GM12878 (cell line): ENCODE measurements around the gene DSE.

Experiments
- BRCA1 ChIP-seq: IDR thresholded peaks from 2 replicates; pipeline ENCODE4 v1.6.1; 2011; ENCODE audit warnings: low read depth, low read length, improper control_type of control experiment
- EED ChIP-seq: sonication (generic); IDR thresholded peaks from 2 replicates; pipeline ENCODE4 v1.6.1; 2016; ENCODE audit warnings: antibody characterized with exemption, low read depth
- HDGF ChIP-seq: fragments of 450-650 bp; IDR thresholded peaks from 2 replicates; pipeline ENCODE4 v1.6.1; 2016; ENCODE audit warnings: antibody characterized with exemption
- NBN ChIP-seq: fragments of 450-650 bp; IDR thresholded peaks from 2 replicates; pipeline ENCODE4 v1.6.1; 2016
- NFYA ChIP-seq: IDR thresholded peaks from 2 replicates; pipeline ENCODE4 v1.6.1; 2011; ENCODE audit warnings: low read depth, mild to moderate bottlenecking, low read length, improper control_type of control experiment, borderline replicate concordance
- PAX8 ChIP-seq: fragments of 450-650 bp; IDR thresholded peaks from 2 replicates; pipeline ENCODE4 v1.6.1; 2017; ENCODE audit warnings: mild to moderate bottlenecking, moderate library complexity
- PBX3 ChIP-seq: IDR thresholded peaks from 2 replicates; pipeline ENCODE4 v1.6.1; 2011; ENCODE audit warnings: mild to moderate bottlenecking, low read depth, low read length, moderate library complexity; ENCODE audit not compliant: insufficient replicate concordance
- POLR2AphosphoS2 ChIP-seq: IDR thresholded peaks from 2 replicates; pipeline ENCODE4 v1.6.1; 2011; ENCODE audit warnings: low read depth, mild to moderate bottlenecking, low read length, improper control_type of control experiment, moderate library complexity
- POLR2AphosphoS5 ChIP-seq: IDR thresholded peaks from 2 replicates; pipeline ENCODE4 v1.6.1; 2011; ENCODE audit warnings: mild to moderate bottlenecking, low read length, inconsistent platforms
- RCOR1 ChIP-seq: conservative IDR thresholded peaks from 2 replicates; pipeline ENCODE4 v1.6.1; 2012; ENCODE audit warnings: low read depth, low read length, improper control_type of control experiment
- SREBF2 ChIP-seq: IDR thresholded peaks from 2 replicates; pipeline ENCODE4 v1.6.1; 2012; ENCODE audit warnings: mild to moderate bottlenecking, low read length
- SUZ12 ChIP-seq: fragments of 200-600 bp; sonication (generic); IDR thresholded peaks from one replicate; pipeline ENCODE4 v1.6.1; 2018; ENCODE audit warnings: antibody characterized with exemption, mild to moderate bottlenecking; ENCODE audit not compliant: unreplicated experiment

GRCh38 chr6:116397914-116398313, 27.2 kb downstream of the DSE start:
- TF ChIP-seq NFYA, result no peak
- no peak for TF ChIP-seq PBX3
- TF ChIP-seq HDGF, result no peak
- no peak for TF ChIP-seq RCOR1
- TF ChIP-seq POLR2AphosphoS2, result no peak
- no peak for TF ChIP-seq PAX8
- no peak for TF ChIP-seq SREBF2
- no peak for TF ChIP-seq EED
- no peak for TF ChIP-seq SUZ12
- TF ChIP-seq NBN, result no peak
- TF ChIP-seq POLR2AphosphoS5, result no peak
- TF ChIP-seq BRCA1, result no peak
